DOHH2 (cell line): ENCODE data around the gene MAML2.

Experiments
- H3F3A ChIP-seq: fragments of 200-600 bp; sonication (generic), shearing (Covaris generic); 2 replicates; pipeline ENCODE4 v1.6.0; 2016; ENCODE audit warnings: antibody characterized with exemption, mild to moderate bottlenecking; ENCODE audit not compliant: control insufficient read depth, insufficient read depth
- H3K27ac ChIP-seq: fragments of 200-600 bp; sonication (generic); 2 replicates; pipeline ENCODE4 v1.5.1; 2014; ENCODE audit warnings: low read depth, mild to moderate bottlenecking, low read length, moderate library complexity
- H3K27me3 ChIP-seq: fragments of 200-600 bp; sonication (generic); 2 replicates; pipeline ENCODE4 v1.6.1; 2014; ENCODE audit warnings: mild to moderate bottlenecking, low read length, mixed read lengths; ENCODE audit not compliant: control insufficient read depth
- H3K36me3 ChIP-seq: fragments of 200-600 bp; sonication (generic); 2 replicates; pipeline ENCODE4 v1.6.1; 2014; ENCODE audit warnings: mild to moderate bottlenecking, low read length, moderate library complexity, mixed read lengths; ENCODE audit not compliant: control insufficient read depth
- H3K4me1 ChIP-seq: fragments of 200-600 bp; sonication (generic); 2 replicates; pipeline ENCODE4 v1.6.1; 2014; ENCODE audit warnings: mild to moderate bottlenecking, low read length, mixed read lengths; ENCODE audit not compliant: control insufficient read depth
- H3K4me2 ChIP-seq: fragments of 200-600 bp; sonication (generic); 2 replicates; pipeline ENCODE4 v1.6.0; 2014; ENCODE audit warnings: mild to moderate bottlenecking, low read length, moderate library complexity
- H3K4me3 ChIP-seq: fragments of 200-600 bp; sonication (generic); 2 replicates; pipeline ENCODE4 v1.5.1; 2014; ENCODE audit warnings: mild to moderate bottlenecking, low read length, mixed read lengths
- H3K79me2 ChIP-seq: fragments of 200-600 bp; sonication (generic); 2 replicates; pipeline ENCODE4 v1.6.1; 2014; ENCODE audit warnings: mild to moderate bottlenecking, low read length, mixed read lengths; ENCODE audit not compliant: control insufficient read depth
- H3K9me2 ChIP-seq: fragments of 200-600 bp; sonication (generic); replicated peaks from 2 replicates; pipeline ENCODE4 v1.6.1; 2014; ENCODE audit warnings: mild to moderate bottlenecking, low read length, mixed read lengths; ENCODE audit not compliant: control insufficient read depth
- H3K9me3 ChIP-seq: fragments of 200-600 bp; sonication (generic); 2 replicates; pipeline ENCODE4 v1.6.1; 2014; ENCODE audit warnings: antibody characterized with exemption, low read length, mixed read lengths; ENCODE audit not compliant: control insufficient read depth, insufficient read depth
- H4K20me1 ChIP-seq: fragments of 200-600 bp; sonication (generic); 2 replicates; pipeline ENCODE4 v1.6.0; 2014; ENCODE audit warnings: low read depth, mild to moderate bottlenecking, antibody characterized with exemption, low read length, moderate library complexity; ENCODE audit not compliant: control insufficient read depth, insufficient read depth
- CTCF ChIP-seq: fragments of 200-600 bp; sonication (generic); IDR thresholded peaks from one replicate; pipeline ENCODE4 v1.5.1; 2014; ENCODE audit warnings: antibody characterized with exemption, mild to moderate bottlenecking, low read depth, low read length; ENCODE audit not compliant: poor library complexity, severe bottlenecking
- EZH2phosphoT487 ChIP-seq: fragments of 200-600 bp; sonication (generic); IDR thresholded peaks from 2 replicates; pipeline ENCODE4 v1.6.1; 2017; ENCODE audit warnings: borderline replicate concordance, mild to moderate bottlenecking, antibody characterized with exemption, low read length, moderate library complexity, mixed read lengths

MAML2 gene

DNA sequence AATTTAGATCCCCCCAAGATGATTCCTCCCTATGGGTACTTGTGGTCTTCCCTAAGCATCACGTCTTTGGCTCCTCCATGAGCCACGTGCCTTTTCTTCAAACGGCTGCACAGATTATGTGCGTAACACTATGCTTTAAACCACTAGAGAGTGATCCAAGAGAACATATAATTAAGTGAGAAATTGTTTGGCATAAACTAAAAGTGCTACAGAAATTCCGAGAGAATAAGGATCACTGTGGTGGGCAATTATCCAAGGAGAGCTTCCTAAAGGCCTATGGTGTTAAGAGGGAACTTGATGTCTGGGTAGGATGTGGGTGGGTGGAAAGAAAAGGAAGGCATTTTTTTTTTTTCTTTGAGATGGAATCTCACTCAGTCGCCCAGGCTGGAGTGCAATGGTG lies 110.9 kb downstream of the MAML2 start:
- Histone ChIP-seq H3K9me3 (no peaks in the 10 kb centered on the region), H3K79me2 (no peaks in the 10 kb centered on the region), H3K4me3 (no peak overlapping the region), H3K9me2 (no peaks in the 10 kb centered on the region), H3K36me3 (no peaks in the 10 kb centered on the region), H3K27me3 (peaks cover 2% of the 10 kb centered on the region; the same call in 1 of the 2 replicates), H3K4me2 (no peak overlapping the region), H3K4me1 (peaks cover 18% of the 10 kb centered on the region), H4K20me1 (no peaks in the 10 kb centered on the region), H3K27ac (no peak overlapping the region), H3F3A (no peaks in the 10 kb centered on the region)
- TF ChIP-seq EZH2phosphoT487 (no peak), CTCF (no peak)

GRCh38 chr11:96230686-96231085 lies 112.3 kb downstream of the MAML2 start:
- Histone ChIP-seq H3K27ac (peak overlapping the region; percentile 27; the same call in 1 of the 2 replicates), H3K27me3 (peaks cover 2% of the 10 kb centered on the region; the same call in 1 of the 2 replicates), H4K20me1 (no peaks in the 10 kb centered on the region), H3K9me3 (no peaks in the 10 kb centered on the region), H3F3A (no peaks in the 10 kb centered on the region), H3K79me2 (no peaks in the 10 kb centered on the region), H3K4me1 (peaks cover 18% of the 10 kb centered on the region), H3K9me2 (no peaks in the 10 kb centered on the region), H3K4me3 (peak overlapping the region; percentile 30), H3K4me2 (peak overlapping the region; percentile 67), H3K36me3 (no peaks in the 10 kb centered on the region)
- TF ChIP-seq CTCF (no peak), EZH2phosphoT487 (no peak)

- Histone ChIP-seq H3F3A (no peaks in the 10 kb centered on the region), H3K4me3 (no peak overlapping the region), H3K4me1 (peaks cover 18% of the 10 kb centered on the region), H3K79me2 (no peaks in the 10 kb centered on the region), H4K20me1 (no peaks in the 10 kb centered on the region), H3K27ac (no peak overlapping the region), H3K9me2 (no peaks in the 10 kb centered on the region), H3K36me3 (no peaks in the 10 kb centered on the region), H3K27me3 (no peaks in the 10 kb centered on the region), H3K4me2 (no peak overlapping the region), H3K9me3 (no peaks in the 10 kb centered on the region)
- TF ChIP-seq CTCF: no peak
- no peak for TF ChIP-seq EZH2phosphoT487
Observed at GRCh38 chr11:96229354-96229977, 113.5 kb downstream of the MAML2 start.
